AG08396 (cell line): ENCODE measurements around the gene TBC1D14.
"Not testable (repeated sequence)": the region's sequence is repeated elsewhere in the genome, so short reads cannot be mapped to it uniquely, and the experiment has no call there.

Experiments
- DNase-seq: peaks from one replicate; pipeline ENCODE4 v3.0.0; 2012; ENCODE audit warnings: low spot score, mixed read lengths

Gene TBC1D14

DNA sequence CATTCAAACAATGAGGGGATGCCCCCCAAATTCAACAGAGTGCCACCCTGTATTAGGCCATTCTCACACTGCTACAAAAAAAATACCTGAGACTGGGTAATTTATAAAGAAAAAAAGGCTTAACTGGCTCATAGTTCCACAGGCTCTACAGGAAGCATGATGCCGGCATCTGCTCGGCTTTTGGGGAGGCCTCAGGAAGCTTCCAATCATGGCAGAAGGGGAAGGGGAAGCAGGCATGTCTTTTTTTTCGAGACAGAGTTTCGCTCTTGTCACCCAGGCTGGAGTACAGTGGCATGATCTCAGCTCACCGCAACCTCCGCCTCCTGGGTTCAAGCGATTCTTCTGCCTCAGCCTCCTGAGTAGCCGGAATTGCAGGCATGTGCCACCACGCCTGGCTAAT is 18.7 kb upstream of the TBC1D14 start:
- not testable (repeated sequence) for DNase-seq

DNA sequence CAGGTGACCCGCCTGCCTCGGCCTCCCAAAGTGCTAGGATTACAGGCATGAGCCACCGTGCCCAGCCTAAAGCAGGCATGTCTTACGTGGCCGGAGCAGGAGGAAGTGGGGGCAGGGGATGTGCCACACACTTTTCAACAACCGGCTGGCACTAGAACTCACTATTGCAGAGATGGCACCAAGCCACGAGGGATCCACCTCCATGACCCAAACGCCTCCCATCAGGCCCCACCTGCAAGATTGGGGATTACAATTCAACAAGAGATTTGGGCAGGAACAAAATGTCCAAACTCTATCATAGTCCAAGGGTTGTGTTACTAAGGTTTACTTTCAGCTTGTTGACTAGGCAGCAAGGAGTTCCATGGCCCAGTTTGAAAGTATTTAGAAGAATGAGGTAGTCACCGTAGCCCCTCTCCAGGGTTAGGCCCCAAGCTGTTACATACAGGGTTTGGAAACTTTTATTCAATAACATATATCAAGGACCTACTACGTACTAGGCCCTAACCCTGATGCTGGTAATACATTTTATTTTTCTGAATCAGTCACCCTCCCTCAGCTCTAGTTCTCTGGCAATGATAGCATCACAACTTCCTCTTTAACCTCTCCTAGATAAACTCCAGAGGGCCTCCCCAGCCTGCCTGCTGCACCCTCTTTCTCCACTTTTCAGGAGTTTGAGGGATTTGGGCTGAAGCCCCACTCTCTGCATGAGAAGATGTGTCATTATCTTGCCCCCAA is 18.0 kb upstream of the TBC1D14 start:
- DNase-seq: no peak

DNA sequence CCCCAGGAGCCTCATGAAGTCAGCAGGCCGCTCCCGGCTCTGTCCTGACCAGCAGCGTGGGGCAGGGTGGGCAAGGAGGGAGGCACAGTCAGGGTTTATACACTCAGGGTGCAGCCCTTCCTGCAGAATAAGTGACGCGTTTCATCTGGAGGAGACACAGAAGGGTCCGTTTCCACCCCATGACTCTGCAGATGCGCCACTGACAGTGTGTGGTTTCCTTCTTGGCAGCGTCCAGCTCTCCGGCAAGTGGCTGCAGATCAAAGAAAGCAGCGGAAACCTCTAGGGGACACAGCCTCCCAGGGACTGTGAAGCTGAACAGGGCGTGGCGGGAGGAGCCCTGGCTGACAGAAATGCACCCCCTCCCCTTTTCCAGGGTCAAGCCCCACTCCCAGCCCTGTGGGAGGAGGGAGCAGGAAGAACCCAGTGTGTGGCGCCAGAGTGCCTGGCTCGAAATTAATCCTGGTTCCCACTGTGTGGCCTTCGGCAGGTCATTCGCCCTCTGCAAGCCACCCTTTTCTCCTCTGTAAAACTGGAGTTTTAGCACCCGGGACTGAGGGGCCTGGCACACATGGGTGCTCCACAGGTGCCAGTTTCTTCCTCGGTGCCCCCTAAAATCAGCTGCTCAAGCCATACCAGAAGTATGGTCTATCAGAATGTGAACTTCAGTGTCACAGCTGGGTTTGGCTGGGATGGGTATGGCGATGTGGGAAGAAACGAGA is 17.3 kb upstream of the TBC1D14 start:
- DNase-seq: peak; percentile 69

DNA sequence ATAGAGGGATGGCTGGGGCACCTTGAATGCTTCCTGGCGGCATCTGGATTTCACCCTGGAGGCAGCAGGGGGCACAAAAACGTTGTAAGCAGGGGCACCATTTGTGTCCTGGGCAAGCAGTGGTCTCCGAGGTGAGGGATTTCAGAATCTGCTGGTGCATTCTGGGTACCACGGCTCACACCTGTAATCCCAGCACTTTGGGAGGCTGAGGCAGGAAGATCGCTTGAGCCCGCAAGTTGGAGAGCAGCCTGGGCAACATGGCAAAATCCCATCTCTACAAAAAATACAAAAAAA is 16.8 kb upstream of the TBC1D14 start:
- DNase-seq: no peak

DNA sequence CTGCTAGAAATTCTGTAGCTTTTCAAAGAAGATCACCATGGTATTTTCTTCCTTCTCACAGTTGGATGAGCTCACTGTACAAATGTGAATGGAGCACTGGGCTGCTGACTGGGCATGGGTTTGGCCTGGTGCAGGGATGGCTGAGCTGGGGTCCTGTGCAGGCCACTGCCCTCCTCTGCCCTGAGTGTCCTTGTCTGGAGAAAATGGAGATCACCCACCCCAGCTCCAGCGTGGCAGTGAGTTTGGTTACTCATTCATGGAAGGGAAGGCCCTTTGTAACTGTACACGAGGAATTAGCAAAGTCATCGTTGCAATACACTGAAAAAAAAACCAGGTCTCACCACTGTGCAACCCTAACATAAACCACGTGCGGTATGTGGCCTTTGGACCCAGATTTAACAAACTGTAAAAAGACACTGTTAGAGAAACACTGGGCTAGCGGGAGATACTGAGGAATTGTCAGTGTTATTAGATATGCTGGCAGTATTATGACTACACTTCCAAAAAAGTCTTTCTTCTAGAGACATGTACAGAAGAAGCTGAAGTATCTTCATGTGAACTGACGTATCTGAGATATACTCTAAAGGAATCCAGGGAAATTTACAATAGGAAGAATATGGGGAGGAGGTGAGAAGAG is 16.1 kb upstream of the TBC1D14 start:
- no peak for DNase-seq

DNA sequence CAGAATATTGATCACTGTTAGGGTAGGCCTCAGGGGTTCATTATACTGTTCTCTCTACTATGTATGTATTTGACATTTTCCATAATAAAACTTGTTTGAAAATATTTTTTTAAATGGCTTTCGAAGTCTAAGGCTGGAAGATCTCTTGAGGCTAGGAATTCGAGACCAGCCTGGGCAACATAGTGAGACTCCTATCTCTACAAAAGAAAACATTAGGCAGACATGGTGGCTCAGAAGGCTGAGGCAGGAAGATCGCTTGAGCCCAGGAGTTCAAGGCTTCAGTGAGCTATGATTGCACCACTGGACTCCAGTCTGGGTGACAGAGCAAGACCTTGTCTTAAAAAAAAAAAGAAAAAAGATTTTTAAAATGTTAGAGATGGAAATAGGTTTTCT is 15.5 kb upstream of the TBC1D14 start:
- DNase-seq: no peak

DNA sequence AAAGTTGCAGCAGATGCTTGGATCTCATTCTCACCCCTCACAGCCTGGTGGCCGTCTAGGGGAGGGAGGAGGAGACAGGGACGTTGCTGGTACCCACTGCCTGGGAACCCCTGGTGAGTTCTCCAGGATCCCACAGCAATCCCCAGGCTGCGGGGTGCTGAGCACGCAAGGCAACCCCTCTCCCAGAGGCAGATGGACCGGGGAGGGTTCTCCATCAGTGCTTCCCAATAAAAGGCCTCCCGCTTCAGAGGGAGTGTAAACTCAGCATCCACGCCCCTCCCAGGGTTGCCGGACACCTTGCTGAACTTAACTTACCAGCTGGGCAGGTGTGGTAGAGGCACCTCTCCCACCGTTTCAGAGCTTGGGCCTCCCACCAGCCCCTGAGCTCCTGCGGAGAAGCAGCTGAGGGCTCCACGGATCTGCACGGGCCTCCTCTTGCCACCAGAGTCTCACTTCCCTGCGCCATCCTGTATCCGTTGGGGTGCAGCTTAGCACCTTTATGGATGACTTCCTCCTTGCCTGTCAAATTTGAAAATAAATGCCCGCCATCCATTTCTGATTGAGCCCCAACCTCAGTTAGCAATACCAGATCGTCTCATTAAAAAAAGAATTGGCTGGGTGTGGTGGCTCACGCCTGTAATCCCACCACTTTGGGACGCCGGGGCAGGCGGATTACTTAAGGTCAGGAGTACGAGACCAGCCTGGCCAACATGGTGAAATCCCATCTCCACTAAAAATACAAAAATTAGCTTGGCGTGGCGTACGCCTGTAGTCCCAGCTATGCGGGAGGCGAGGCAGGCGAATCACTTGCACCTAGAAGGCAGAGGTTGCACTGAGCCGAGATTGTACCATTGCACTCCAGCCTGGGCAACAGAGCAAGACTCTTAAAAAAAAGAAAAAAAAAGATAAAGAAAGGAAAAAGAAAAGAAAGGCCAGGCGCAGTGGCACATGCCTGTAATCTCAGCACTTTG is 14.8 kb upstream of the TBC1D14 start:
- DNase-seq: no peak

DNA sequence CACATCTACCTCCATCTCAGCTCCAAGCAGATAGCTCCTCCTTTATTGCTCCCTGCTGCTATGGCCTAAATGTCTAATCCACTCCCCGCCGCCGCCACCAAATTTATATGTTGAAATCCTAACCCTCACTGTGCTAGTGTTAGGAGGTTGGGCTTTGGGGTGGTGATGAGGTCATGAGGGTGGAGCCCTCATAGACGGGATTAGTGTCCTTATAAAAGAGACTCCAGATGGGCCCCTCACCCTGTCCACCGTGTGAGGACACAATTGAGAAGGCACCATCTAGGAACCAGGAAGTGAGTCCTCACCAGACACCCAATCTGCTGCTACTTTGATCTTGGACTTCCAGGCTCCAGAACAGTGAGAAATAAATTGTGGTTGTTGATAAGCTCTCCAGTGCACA is 13.6 kb upstream of the TBC1D14 start:
- DNase-seq: no peak

DNA sequence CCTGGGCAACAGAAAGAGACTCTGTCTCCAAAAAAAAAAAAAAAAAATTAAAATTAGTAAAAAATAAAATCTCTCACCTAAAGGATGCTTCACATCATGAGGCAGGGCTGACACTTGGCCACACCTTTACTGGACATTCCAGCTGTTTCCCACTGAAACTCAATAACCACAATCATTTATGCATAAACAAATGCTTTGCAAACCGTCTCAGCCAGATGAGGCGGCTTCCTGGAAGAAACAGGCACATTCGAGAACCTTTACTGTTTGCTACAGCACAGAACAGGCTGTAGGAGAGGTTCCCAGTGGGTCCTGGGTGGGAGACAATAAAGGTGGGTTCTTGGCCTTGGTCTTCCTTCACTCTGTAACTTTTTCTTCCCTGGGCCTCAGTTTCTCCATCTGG is 10.9 kb upstream of the TBC1D14 start:
- DNase-seq: peak; percentile 35

DNA sequence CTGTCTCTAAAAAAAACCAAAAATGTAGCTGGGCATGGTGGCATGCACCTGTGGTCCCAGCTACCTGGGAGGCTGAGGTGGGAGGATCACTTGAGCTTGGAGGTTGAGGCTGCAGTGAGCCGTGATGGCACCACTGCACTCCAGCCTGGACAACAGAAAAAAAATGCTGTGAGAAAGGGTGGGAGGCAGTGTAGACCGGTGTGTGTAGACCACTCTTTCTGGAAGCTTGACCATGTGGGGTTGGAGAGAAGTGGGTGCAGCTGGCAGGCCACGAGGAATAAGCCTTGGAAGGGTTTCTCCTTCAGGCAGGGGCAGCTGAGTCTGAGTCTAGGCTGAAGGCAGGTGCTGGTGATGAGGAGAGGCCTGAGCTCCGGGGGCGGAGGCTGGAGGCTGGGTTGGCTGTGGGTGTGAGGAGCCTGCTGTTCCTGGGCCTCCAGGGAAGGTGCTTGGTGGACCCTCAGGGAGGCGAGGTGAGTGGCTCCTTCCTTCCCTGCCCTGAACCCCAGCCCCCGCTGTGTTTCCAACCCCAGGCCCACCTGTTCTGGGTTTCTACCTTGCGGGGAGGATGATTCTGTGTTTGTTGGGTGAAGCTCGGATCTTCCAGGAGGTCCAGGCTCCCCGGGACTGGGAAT is 9.3 kb upstream of the TBC1D14 start:
- no peak for DNase-seq

DNA sequence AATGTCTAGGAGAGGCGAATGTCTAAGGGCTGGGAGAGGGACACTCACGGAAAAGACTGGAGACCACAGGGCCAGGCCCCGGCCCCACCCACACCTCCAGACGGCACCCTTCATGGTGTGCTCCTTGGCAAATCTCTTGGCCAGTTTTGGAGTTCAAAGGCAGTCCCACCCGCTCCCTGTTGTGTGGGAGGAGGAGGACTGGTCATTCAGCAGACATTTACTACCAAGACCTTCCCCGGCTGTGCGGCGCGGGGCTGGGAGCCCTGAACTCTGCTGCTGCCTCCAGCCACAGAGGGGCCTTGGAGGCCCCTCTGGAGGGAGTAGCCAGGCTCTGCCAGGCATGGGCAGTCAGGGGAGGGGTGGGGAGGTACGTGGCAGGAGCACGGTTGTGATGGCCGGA is 8.7 kb upstream of the TBC1D14 start:
- DNase-seq: no peak

DNA sequence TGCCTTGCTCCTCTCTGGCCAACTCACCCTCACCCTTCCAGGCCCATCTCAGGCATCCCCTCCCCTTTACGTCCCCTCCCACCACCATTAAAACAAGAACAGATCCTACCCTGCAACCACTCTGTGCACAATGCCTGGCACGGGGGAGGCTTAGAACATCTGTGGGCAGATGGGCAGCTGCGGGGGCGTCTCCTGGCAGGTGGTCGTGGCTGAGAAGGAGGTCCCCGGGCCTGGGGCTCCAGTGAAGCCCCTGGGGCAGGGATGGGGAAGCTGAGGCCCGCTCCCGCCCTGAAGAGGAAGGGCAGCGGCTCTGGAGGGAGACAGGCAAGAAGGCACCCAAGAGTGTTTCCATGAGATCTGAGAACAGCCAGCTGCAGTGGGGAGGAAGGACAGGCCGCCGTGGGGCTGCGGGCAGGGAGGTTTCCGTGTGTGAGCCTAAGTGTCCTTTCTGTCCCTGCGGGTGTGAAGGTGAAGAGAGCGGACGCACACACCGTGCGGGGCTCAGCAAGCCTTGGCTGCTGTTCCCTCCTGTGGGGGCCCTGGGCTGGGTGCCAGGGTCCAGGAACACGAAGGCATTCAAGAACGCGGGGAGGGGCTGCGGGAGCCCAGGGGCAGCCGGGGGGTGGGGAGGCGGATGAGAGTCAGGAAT is 7.8 kb upstream of the TBC1D14 start:
- no peak for DNase-seq

DNA sequence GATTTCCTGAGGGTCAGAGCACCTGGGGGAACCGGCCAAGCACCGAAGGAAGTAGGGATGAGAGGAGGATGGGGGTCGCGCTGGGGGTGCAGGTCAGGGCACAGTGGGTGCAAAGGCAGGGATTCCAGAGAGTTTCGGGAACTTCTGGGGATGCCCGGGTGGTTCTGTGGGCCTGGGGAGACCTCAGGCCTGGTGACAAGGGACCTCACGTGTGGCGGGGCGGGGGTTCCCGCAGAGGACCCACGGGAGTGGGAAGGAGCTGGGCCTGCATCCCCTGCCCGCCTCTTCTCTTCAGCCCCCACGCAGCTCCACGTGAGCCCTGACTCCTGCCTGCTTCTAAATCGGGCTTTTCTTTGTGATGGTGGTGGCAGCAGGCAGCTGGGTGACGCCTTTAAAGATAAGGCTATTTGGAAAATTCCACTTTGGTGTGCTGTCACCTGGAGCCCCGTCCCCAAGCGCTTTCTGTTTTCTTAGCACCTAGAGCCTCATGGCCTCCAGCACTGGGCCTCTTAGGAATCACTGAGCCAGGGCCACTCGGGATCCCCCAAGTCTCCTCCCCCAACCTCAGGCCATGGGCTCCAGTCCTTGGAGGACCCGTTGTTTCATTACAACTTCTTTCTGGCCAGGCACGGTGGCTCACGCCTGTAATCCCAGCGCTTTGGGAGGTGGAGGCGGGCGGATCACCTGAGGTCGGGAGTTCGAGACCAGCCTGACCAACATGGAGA is 7.1 kb upstream of the TBC1D14 start:
- DNase-seq: no peak

DNA sequence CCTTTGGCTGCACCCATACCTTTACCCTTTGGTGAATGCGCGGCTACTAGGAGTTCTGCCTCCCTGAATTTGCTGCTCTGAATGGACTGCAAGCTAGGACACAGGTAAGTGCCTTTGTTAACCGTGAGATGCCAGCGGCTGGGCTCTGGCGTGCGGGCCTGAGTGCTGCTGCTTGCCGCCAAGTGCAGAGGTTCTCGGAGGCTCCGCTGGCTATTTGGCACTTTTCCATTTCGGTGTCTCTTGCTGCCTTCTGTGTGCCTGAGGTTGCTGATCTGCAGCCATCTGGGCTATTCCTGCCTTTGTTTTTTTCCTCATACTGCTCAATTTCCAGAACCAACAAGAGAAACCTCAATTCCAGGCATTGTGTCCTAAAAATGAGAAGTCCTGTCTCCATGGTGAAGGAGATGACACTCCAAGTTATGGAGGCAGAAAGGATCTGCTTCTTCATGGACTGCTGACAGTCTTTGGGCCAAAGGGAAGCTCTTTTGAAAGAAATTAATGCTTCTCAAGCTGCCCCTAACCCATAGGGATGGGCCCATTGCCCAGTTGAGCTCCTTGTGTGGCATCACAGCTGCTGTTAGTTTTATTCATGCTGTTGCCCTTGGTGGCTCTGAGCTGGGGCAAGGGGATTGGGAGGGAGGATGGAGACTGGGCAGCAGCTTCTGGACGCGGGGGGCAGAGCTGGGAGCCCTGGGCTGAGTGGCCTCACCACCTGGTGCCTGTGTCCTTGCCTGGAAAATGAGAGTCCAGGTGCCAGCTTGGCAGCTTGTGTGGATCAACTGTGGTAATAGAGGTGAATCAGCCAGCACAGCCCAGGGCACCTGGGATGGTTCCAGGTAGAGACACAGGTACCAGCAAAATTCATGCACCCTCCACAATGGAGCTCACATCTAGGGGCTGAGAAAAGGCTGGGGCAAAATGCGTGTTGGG is 3.8 kb upstream of the TBC1D14 start:
- no peak for DNase-seq

DNA sequence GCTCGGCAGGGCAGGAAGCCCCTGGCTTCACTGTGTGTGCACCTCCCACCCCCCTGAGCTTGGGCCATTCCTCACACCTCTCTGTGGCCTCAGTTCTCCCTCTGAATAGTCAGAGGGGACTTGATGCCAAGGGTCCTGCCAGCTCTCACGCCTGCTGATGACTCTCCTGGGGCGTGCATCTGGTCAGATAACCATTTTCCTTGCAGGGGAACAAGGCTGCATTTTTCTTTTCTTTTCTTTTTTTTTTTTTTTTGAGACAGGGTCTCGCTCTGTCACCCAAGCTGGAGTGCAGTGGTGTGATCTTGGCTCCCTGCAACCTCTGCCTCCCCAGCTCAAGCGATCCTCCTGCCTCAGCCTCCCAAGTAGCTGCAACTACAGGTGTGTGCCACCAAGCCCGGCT is 3.1 kb upstream of the TBC1D14 start:
- DNase-seq: not testable (repeated sequence)

DNA sequence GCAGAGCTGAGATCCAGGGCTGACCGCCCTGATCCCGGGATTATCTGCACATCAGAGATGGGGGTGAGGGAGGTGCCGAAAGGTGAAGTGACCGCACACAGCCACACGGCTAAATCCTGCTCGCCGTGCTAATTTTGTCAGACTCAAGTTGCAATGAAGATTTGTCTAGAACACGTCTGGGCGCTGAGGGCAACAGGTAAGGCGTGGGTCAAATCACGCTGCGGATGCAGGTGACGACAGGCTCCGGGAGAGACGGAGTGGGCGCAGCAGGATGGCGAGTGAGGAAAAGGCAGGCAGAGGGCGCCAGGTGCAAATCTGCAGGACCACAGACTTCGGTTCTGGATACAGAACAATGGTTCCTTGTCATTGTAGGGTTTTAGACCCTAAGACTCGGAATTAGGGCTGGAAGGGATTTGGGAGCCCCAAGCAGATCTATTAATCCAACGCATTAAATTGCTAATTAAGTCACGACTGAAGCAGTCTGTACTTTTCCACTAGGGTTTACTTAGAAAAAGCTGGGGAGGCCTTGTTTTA is 1.9 kb upstream of the TBC1D14 start:
- no peak for DNase-seq

DNA sequence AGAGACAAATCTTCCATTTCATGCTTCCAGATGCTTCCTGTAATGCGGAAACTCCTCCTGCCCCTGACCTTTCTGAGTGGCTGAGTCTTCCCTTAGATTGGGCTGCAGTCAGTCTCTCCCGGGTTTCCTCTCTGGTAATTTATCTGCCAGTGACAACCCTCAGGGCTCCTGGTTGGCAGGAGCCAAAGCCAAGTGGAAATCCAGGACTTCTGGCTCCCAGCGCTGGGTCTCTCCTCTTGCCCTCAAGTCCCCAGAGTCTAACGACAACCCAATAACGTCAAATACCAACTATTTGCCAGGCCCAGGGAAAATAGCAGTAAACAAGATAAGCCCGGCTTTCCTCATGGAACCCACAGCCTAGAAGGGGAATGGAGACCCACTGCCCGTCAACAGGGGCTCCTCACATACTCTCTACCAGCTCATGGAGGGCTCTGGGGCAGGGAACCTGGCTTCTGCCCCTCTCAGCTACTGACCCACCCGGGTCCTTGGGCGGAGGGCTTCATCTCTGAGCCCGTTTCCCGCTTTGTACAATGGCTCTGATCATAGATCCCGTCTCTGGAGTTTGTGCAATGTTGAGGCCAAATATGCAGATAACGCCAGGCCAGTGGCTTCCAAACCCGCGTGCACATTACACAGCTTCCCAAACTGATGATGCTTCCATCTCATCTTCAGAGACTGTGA is 1.1 kb upstream of the TBC1D14 start:
- peak; percentile 63 for DNase-seq

DNA sequence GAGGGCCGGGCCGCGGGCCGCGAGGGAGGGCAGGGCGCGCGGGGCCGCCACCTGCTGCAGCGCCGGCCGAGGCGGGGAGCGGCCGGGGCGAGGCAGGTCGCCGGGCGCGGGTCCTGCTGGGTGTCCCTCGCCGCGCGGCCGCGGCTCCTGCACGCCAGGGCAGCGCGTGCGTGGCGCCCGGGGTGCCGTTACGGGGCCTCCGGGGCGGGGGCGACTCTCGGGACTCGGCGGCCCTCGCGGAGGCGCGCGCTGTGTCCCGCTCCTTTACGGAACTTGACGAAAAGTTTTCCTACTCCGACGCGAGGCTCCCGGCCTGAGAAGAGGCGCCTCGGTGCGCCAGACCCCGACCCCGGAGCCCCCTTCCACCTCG is 329 bp downstream of the TBC1D14 start:
- DNase-seq: no peak
